ENCODE data around the gene PTGDS. TPM values are rescaled to one million over a fixed set of nuclear protein-coding genes. Genes with fewer than 3 reads are reported as not detected.
A peak's percentile ranks its signal among the peaks of the same experiment; 100 is the strongest.

The PTGDS gene
- total RNA-seq, 1 experiment from 2014 or later: 3.6 TPM

DNA sequence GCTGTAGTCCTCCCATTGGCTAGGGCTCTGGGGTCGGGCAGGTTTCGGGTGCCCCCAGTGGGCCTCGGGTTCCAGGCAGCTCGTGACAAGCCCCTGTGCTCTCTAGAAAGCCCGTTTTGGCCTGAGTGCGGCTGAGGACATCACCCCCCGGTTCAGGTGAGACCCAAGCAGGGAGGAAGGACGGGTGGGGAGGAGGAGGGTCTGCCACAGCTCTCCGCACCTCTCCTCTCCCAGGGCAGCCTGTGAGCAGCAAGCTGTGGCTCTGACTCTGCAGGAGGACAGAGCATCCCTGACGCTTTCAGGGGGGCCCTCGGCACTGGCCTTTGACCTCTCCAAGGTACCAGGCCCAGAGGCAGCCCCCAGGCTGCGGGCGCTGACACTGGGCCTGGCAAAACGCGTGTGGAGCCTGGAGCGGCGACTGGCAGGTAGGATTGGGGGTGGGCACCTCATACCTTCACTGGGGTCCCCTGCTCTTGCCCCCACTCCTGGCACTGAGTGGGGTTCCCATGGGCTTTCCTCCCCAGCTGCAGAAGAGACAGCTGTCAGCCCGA, 15.6 kb downstream of the PTGDS start:
- peak overlapping the region; percentile 66 for H3K4me2 ChIP-seq (ENCODE audit: insufficient read depth, insufficient read length, low read length)
- TF ChIP-seq, protein P1, sequence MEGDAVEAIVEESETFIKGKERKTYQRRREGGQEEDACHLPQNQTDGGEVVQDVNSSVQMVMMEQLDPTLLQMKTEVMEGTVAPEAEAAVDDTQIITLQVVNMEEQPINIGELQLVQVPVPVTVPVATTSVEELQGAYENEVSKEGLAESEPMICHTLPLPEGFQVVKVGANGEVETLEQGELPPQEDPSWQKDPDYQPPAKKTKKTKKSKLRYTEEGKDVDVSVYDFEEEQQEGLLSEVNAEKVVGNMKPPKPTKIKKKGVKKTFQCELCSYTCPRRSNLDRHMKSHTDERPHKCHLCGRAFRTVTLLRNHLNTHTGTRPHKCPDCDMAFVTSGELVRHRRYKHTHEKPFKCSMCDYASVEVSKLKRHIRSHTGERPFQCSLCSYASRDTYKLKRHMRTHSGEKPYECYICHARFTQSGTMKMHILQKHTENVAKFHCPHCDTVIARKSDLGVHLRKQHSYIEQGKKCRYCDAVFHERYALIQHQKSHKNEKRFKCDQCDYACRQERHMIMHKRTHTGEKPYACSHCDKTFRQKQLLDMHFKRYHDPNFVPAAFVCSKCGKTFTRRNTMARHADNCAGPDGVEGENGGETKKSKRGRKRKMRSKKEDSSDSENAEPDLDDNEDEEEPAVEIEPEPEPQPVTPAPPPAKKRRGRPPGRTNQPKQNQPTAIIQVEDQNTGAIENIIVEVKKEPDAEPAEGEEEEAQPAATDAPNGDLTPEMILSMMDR (conservative IDR thresholded peaks at IDR 0.05): no peak
- H2BK12ac ChIP-seq (ENCODE audit: insufficient read length, low read depth, low read length): no peak overlapping the region
- H3K18ac ChIP-seq (ENCODE audit: insufficient read length, low read depth, low read length): no peak overlapping the region
- no peak overlapping the region for H3K27ac ChIP-seq (ENCODE audit: insufficient read length, low read depth, low read length)
- no peak overlapping the region for H4K8ac ChIP-seq (replicated peaks; ENCODE audit: insufficient read length, low read depth, low read length)
- no peak overlapping the region for H3K14ac ChIP-seq (ENCODE audit: insufficient read depth, low read length)
- no peak overlapping the region for H2AK5ac ChIP-seq (ENCODE audit: insufficient read length, low read length)
- H3K4me1 ChIP-seq (ENCODE audit: insufficient read depth, low read length): no peaks in the 10 kb centered on the region
- H3K56ac ChIP-seq (ENCODE audit: insufficient read length, low read depth, low read length): no peak overlapping the region
- no peak for DNase-seq
- no peaks in the 10 kb centered on the region for H3K79me2 ChIP-seq (ENCODE audit: insufficient read depth, low read length)
- Mint-ChIP-seq H3K27ac (no peak overlapping the region), H3K9me3 (peaks cover 9 to 10% of the 10 kb centered on the region in 2 experiments; a peak in 3 of 5 replicates), H3K4me3 (peak overlapping the region; percentile 81 to 89), H3K36me3 (ENCODE audit: insufficient read depth in 1 of 3, low read depth in 3 of 3) (peaks cover 2 to 8% (median 2%) of the 10 kb centered on the region in 3 experiments; a peak in 5 of 7 replicates), H3K27me3 (ENCODE audit: low read depth) (peaks cover 26% of the 10 kb centered on the region), H3K4me1 (peaks cover 10 to 12% of the 10 kb centered on the region in 2 experiments)
- H2BK15ac ChIP-seq (ENCODE audit: low read depth, low read length): no peak overlapping the region
- no peaks in the 10 kb centered on the region for H3K9me3 ChIP-seq (ENCODE audit: control insufficient read depth, low read depth, low read length)
- H4K20me1 ChIP-seq (ENCODE audit: control insufficient read depth, insufficient read depth, insufficient read length): no peaks in the 10 kb centered on the region
- no peak overlapping the region for H3K4ac ChIP-seq (ENCODE audit: low read depth, low read length)
- no peaks in the 10 kb centered on the region for H3K79me1 ChIP-seq (ENCODE audit: insufficient read depth, low read depth, low read length, poor library complexity, severe bottlenecking)
- H3K23ac ChIP-seq (ENCODE audit: insufficient read length, low read depth, low read length): no peak overlapping the region
- peaks cover 6% of the 10 kb centered on the region for H3K23me2 ChIP-seq (ENCODE audit: insufficient read length, low read depth, low read length, poor library complexity, severe bottlenecking)
- H3T11ph ChIP-seq (ENCODE audit: low read length): no peak overlapping the region
- no peak overlapping the region for H2AFZ ChIP-seq (ENCODE audit: low read length)
- no peak overlapping the region for H2BK5ac ChIP-seq (ENCODE audit: insufficient read length, low read length)
- peak overlapping the region; percentile 40 for H3K9ac ChIP-seq (ENCODE audit: extremely low read depth, insufficient read length, low read length)
- H2BK20ac ChIP-seq (ENCODE audit: low read depth, low read length, poor library complexity, severe bottlenecking): no peak overlapping the region
- H4K91ac ChIP-seq (ENCODE audit: insufficient read length, low read depth, low read length): no peak overlapping the region
- H2BK120ac ChIP-seq (ENCODE audit: low read depth, low read length, poor library complexity, severe bottlenecking): no peak overlapping the region
- no peak overlapping the region for H4K5ac ChIP-seq (ENCODE audit: insufficient read length, low read depth, low read length)
- H3K27me3 ChIP-seq (ENCODE audit: insufficient read depth, low read length): no peaks in the 10 kb centered on the region
- WGBS (ENCODE audit: extremely low coverage, insufficient read length, low lambda C conversion rate): no CpG with 5 or more reads among the region's 18 CpGs
